Adrenal gland (tissue), 5 donors: ENCODE measurements around the gene MAP3K8.

ENCODE experiments used
- POLR2A ChIP-seq, 2 donors: fragments of 450-650 bp; IDR thresholded peaks; one replicate each; pipeline ENCODE4 v1.6.1; 2017; ENCODE audit warnings: antibody characterized with exemption in 2 of 2, mild to moderate bottlenecking in 2 of 2, moderate library complexity in 1 of 2
- TF ChIP-seq, protein P1 (sequence below), 6 experiments: fragments of 450-650 bp in 4 of 6; fragments of 200-600 bp in 2 of 6; sonication (generic) in 1 of 6; IDR thresholded peaks; 1 replicate in 5 of 6; 2 replicates in 1 of 6; pipeline versions ENCODE4 v1.5.1 to v1.8.0; 2016 to 2021; ENCODE audit warnings: antibody characterized with exemption in 6 of 6, mild to moderate bottlenecking in 2 of 6, moderate library complexity in 1 of 6
- donor health status: DM: no; HTN: no; CAD: no.

DNA sequence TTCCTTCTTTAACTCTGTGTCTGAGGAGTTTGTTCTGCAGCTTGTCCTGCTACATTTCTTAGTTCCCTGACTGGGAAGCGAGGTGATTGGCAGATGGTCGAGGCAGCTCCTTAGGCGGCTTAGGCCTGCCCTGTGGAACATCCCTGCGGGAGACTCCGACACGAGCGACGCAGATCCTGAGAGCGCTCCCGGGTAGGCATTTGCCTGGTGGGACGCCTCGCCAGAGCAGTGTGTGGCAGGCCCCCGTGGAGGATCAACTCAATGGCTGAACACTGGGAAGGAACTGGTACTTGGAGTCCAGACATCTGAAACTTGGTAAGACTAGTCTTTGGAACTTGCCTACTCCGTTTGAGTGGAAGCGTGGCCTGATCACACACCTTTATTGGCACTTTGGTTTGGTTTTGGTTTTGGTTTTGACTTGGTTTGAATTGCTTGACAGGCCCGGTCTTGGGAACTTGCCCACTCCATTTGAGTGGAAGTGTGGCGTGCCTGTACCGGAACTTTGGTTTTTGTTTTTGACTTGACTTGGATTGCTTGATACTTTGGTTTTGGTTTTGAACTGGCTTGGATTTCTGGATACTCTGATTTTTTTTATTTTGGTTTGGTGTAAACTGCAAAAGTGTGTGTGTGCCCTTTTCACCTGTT is 42.6 kb downstream of the MAP3K8 start:
- TF ChIP-seq, protein P1, sequence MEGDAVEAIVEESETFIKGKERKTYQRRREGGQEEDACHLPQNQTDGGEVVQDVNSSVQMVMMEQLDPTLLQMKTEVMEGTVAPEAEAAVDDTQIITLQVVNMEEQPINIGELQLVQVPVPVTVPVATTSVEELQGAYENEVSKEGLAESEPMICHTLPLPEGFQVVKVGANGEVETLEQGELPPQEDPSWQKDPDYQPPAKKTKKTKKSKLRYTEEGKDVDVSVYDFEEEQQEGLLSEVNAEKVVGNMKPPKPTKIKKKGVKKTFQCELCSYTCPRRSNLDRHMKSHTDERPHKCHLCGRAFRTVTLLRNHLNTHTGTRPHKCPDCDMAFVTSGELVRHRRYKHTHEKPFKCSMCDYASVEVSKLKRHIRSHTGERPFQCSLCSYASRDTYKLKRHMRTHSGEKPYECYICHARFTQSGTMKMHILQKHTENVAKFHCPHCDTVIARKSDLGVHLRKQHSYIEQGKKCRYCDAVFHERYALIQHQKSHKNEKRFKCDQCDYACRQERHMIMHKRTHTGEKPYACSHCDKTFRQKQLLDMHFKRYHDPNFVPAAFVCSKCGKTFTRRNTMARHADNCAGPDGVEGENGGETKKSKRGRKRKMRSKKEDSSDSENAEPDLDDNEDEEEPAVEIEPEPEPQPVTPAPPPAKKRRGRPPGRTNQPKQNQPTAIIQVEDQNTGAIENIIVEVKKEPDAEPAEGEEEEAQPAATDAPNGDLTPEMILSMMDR (IDR thresholded peaks at IDR 0.05), result no peak
- no peak for TF ChIP-seq POLR2A (IDR thresholded peaks at IDR 0.05)
